AG04449 (cell line): ENCODE results near the gene PLA2G2E.
"Not testable (repeated sequence)": the region's sequence is repeated elsewhere in the genome, so short reads cannot be mapped to it uniquely, and the experiment has no call there.

Experiments used
- CTCF ChIA-PET: fragments of 350-600 bp; formaldehyde crosslinking; extraction: SDS; loops from one replicate; lab custom pipeline; 2021; ENCODE audit warnings: antibody characterized with exemption; lab: Yijun Ruan, JAX
- POLR2A ChIA-PET: fragments of 400-600, 350-600 bp; formaldehyde crosslinking; extraction: SDS; loops from one replicate; lab custom pipeline; 2020; ENCODE audit warnings: antibody characterized with exemption, inconsistent platforms; lab: Yijun Ruan, JAX
- DNase-seq: peaks from one replicate; pipeline ENCODE4 v3.0.0-alpha.2; 2010; ENCODE audit warnings: low read depth, low spot score
- H3K4me3 ChIP-seq: 2 replicates; pipeline ENCODE4 v1.5.1; 2011; ENCODE audit warnings: low read depth, mild to moderate bottlenecking, control low read depth, low read length
- CTCF ChIP-seq: IDR thresholded peaks from one replicate; pipeline ENCODE4 v1.5.1; 2011; ENCODE audit warnings: mild to moderate bottlenecking, moderate library complexity, low read length, control low read depth, inconsistent platforms; ENCODE audit not compliant: insufficient read depth; ENCODE audit errors: missing control alignments

The PLA2G2E gene

DNA sequence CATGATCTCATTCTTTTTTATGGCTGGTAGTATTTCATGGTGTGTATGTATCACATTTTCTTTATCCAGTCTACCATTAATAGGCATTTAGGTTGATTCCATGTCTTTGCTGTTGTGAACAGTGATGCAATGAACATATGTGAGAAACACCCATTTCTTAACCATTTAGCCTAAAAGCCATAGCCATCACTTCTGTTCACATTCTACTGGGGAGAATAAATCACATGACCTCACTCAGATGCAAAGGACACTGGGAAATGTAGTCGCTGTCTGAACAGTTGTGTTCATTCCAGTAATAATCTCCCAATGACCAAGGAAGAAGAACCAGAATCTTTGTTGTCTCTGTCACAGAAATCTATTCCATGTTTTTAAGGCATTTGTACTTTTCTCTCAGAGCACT lies 15.1 kb upstream of the PLA2G2E start:
- H3K4me3 ChIP-seq: no peak overlapping the region
- ChIA-PET CTCF (interaction anchor here (1.7 kb wide), 1 partner anchor 21 kb away, joined by 5 read pairs; no protein-coding TSS in a partner anchor), POLR2A (no interaction called here)
- DNase-seq: no peak
- no peak for TF ChIP-seq CTCF

DNA sequence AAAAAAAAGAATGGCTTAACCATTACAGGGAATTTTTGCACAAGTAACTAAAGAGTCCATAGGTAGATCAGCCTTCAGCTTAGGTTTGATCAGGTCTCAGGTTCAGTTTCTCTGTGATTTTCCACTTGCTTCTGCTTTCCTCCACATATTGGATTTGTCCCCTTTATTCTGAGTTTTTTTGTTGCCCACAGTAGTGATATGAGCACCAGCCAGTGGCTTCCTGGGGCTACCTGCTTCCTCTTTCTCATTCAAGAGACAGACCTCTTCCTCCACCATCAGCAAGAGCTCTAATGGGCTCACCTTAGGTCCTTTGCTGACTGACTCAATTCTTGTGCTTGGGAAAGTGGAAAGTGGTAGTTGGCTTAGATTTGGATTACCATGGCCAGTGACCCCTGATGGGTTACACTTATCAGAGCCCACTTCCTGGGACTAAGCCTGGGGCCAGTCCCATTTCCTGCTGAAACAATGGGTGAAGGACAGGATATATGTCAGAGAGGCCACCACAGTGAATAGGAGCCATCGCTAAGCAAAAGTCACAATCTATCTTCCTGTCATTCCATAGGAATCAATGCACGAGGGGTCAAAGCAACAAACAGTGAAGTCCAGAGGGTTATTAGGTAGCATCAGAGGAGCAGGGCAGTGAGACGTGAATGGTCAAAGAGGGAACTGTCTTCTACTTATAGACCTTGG lies 12.8 kb upstream of the PLA2G2E start:
- POLR2A ChIA-PET: no interaction called here
- DNase-seq: no peak
- H3K4me3 ChIP-seq: no peak overlapping the region
- no peak for TF ChIP-seq CTCF
- CTCF ChIA-PET: interaction anchor here (1.1 to 1.3 kb wide), 2 partner anchors 19 to 217 kb away, joined by 4 to 5 read pairs; no protein-coding TSS in a partner anchor

GRCh38 chr1:19934336-19934735 lies 10.9 kb upstream of the PLA2G2E start:
- TF ChIP-seq CTCF: no peak
- ChIA-PET POLR2A (no interaction called here), CTCF (no interaction called here)
- H3K4me3 ChIP-seq: no peak overlapping the region
- no peak for DNase-seq

DNA sequence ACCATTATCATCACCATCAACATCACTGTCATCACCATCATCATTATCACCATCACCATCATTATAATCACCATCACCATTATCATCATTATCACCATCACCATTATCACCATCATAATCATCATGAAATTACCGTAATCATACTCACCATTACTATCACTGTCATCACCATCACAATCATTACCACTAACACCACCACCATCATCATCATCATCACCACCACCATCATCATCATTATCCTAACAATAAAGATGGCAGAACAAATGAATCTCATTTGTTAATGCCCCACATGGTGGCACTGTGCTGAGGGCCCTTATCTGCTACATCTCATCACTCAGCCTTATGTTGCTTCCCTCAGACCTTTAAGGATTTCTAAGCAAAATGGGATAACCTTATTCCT lies 9.4 kb upstream of the PLA2G2E start:
- DNase-seq: no peak
- CTCF ChIA-PET: interaction anchor here (1.5 to 3.6 kb wide), 2 partner anchors 14 to 219 kb away, joined by 3 to 17 read pairs; no protein-coding TSS in a partner anchor
- no peak overlapping the region for H3K4me3 ChIP-seq
- no peak for TF ChIP-seq CTCF
- POLR2A ChIA-PET: no interaction called here

- H3K4me3 ChIP-seq, POLR2A ChIA-PET, DNase-seq: not testable (repeated sequence)
- CTCF ChIA-PET: interaction anchor here (1.2 kb wide), 1 partner anchor 268 kb away, joined by 3 read pairs; no protein-coding TSS in a partner anchor
Observed at GRCh38 chr1:19927130-19927421, 3.7 kb upstream of the PLA2G2E start.

- CTCF ChIA-PET: interaction anchor here (1.0 to 1.2 kb wide), 3 partner anchors 9 to 268 kb away, joined by 3 to 6 read pairs (median 3); no protein-coding TSS in a partner anchor
- H3K4me3 ChIP-seq: no peak overlapping the region
- no peak for TF ChIP-seq CTCF
- DNase-seq: no peak
- POLR2A ChIA-PET: no interaction called here
Observed at GRCh38 chr1:19926296-19927129, 3.1 kb upstream of the PLA2G2E start.
